HEK293 (cell line): Measurements from ENCODE around the gene TUBB4A.

ENCODE experiments used
- CTCF ChIA-PET: fragments of 350-600 bp; formaldehyde crosslinking; extraction: SDS; loops from one replicate; lab custom pipeline; 2021; ENCODE audit warnings: antibody characterized with exemption; lab: Yijun Ruan, JAX
- POLR2A ChIA-PET: fragments of 300-600 bp; formaldehyde crosslinking; extraction: SDS; loops from one replicate; lab custom pipeline; 2020; ENCODE audit warnings: antibody characterized with exemption, inconsistent platforms; lab: Yijun Ruan, JAX
- H3K27ac ChIP-seq: fragments of 200-500 bp; sonication (Bioruptor generic); 2 replicates; pipeline ENCODE4 v1.5.1; 2014; ENCODE audit warnings: low read depth, low read length, control low read depth, inconsistent platforms; ENCODE audit errors: extremely low read depth
- H3K36me3 ChIP-seq, 2 experiments: fragments of 200-500 bp in 1 of 2; sonication (Bioruptor generic) in 1 of 2; 1 replicate in 1 of 2; 2 replicates in 1 of 2; pipeline ENCODE4 v1.5.1; 2014 to 2017; ENCODE audit warnings: inconsistent platforms in 2 of 2, low read length in 2 of 2; ENCODE audit not compliant: control insufficient read depth in 2 of 2, insufficient read depth in 1 of 2
- H3K4me1 ChIP-seq: fragments of 200-500 bp; sonication (Bioruptor generic); 2 replicates; pipeline ENCODE4 v1.5.1; 2014; ENCODE audit warnings: mild to moderate bottlenecking, low read length, inconsistent platforms; ENCODE audit not compliant: control insufficient read depth, insufficient read depth
- H3K4me3 ChIP-seq: 2 replicates; pipeline ENCODE4 v1.5.1; 2011; ENCODE audit warnings: low read depth, mild to moderate bottlenecking, control low read depth, low read length, moderate library complexity
- H3K9me3 ChIP-seq: fragments of 200-500 bp; sonication (Bioruptor generic); 2 replicates; pipeline ENCODE4 v1.5.1; 2014; ENCODE audit warnings: low read depth, low read length, inconsistent platforms; ENCODE audit not compliant: control insufficient read depth, insufficient read depth
- HOXA7 ChIP-seq: sonication (generic); formaldehyde crosslinking; IDR thresholded peaks from 2 replicates; pipeline ENCODE4 v1.8.1; 2022; ENCODE audit warnings: missing genetic modification reagents, borderline replicate concordance
- KLF1 ChIP-seq: fragments of 450-650 bp; formaldehyde crosslinking; IDR thresholded peaks from 2 replicates; pipeline ENCODE4 v1.5.1; 2016; ENCODE audit warnings: missing biosample characterization, missing genetic modification characterization
- KLF16 ChIP-seq: fragments of 450-650 bp; formaldehyde crosslinking; IDR thresholded peaks from 2 replicates; pipeline ENCODE4 v1.5.1; 2017; ENCODE audit warnings: missing biosample characterization, missing genetic modification characterization
- KLF9 ChIP-seq: fragments of 450-650 bp; formaldehyde crosslinking; IDR thresholded peaks from 2 replicates; pipeline ENCODE4 v1.5.1; 2016; ENCODE audit warnings: missing biosample characterization, missing genetic modification characterization, low read depth
- SALL2 ChIP-seq: fragments of 450-650 bp; formaldehyde crosslinking; IDR thresholded peaks from 2 replicates; pipeline ENCODE4 v1.5.0; 2017; ENCODE audit warnings: missing biosample characterization, mild to moderate bottlenecking, missing genetic modification characterization, borderline replicate concordance
- WT1 ChIP-seq: fragments of 450-650 bp; formaldehyde crosslinking; IDR thresholded peaks from 2 replicates; pipeline ENCODE4 v1.5.1; 2016; ENCODE audit warnings: missing biosample characterization, missing genetic modification characterization
- ZFHX2 ChIP-seq: fragments of 450-650 bp; formaldehyde crosslinking; conservative IDR thresholded peaks from 2 replicates; pipeline ENCODE4 v1.5.1; 2016; ENCODE audit warnings: missing biosample characterization, missing genetic modification characterization
- ZNF214 ChIP-seq: fragments of 450-650 bp; formaldehyde crosslinking; IDR thresholded peaks from 2 replicates; pipeline ENCODE4 v1.5.1; 2017; ENCODE audit warnings: missing biosample characterization, mild to moderate bottlenecking, missing genetic modification characterization, borderline replicate concordance
- ZNF239 ChIP-seq: fragments of 450-650 bp; formaldehyde crosslinking; IDR thresholded peaks from 2 replicates; pipeline ENCODE4 v1.5.1; 2016; ENCODE audit warnings: missing biosample characterization, missing genetic modification characterization
- ZNF266 ChIP-seq: fragments of 450-650 bp; formaldehyde crosslinking; IDR thresholded peaks from 2 replicates; pipeline ENCODE4 v1.5.1; 2016; ENCODE audit warnings: missing biosample characterization, missing genetic modification characterization, low read depth
- ZNF558 ChIP-seq: fragments of 450-650 bp; formaldehyde crosslinking; IDR thresholded peaks from 2 replicates; pipeline ENCODE4 v1.5.1; 2016; ENCODE audit warnings: missing biosample characterization, missing genetic modification characterization
- ZNF571 ChIP-seq: fragments of 450-650 bp; formaldehyde crosslinking; IDR thresholded peaks from 2 replicates; pipeline ENCODE4 v1.5.0; 2017; ENCODE audit warnings: missing biosample characterization, missing genetic modification characterization
- ZNF623 ChIP-seq: fragments of 450-650 bp; formaldehyde crosslinking; IDR thresholded peaks from 2 replicates; pipeline ENCODE4 v1.5.1; 2016; ENCODE audit warnings: missing biosample characterization, missing genetic modification characterization
- ZNF843 ChIP-seq: fragments of 450-650 bp; formaldehyde crosslinking; IDR thresholded peaks from 2 replicates; pipeline ENCODE4 v1.5.1; 2016; ENCODE audit warnings: missing biosample characterization, missing genetic modification characterization
- TF ChIP-seq, protein P1 (sequence below): fragments of 450-650 bp; formaldehyde crosslinking; IDR thresholded peaks from 2 replicates; pipeline ENCODE4 v1.5.1; 2016; ENCODE audit warnings: missing biosample characterization, missing genetic modification characterization
- TF ChIP-seq, protein P2 (sequence below): fragments of 450-650 bp; formaldehyde crosslinking; IDR thresholded peaks from 2 replicates; pipeline ENCODE4 v1.5.1; 2016; ENCODE audit warnings: missing biosample characterization, missing genetic modification characterization
- TF ChIP-seq, protein P3 (sequence below): fragments of 450-650 bp; formaldehyde crosslinking; IDR thresholded peaks from 2 replicates; pipeline ENCODE4 v1.5.1; 2016; ENCODE audit warnings: missing biosample characterization, missing genetic modification characterization
- TF ChIP-seq, protein P4 (sequence below): fragments of 450-650 bp; formaldehyde crosslinking; IDR thresholded peaks from 2 replicates; pipeline ENCODE4 v1.5.1; 2016; ENCODE audit warnings: missing biosample characterization, missing genetic modification characterization, borderline replicate concordance
- TF ChIP-seq, protein P5 (sequence below): fragments of 450-650 bp; IDR thresholded peaks from 2 replicates; pipeline ENCODE4 v1.5.1; 2018; ENCODE audit warnings: missing biosample characterization, mild to moderate bottlenecking, missing genetic modification characterization
- TF ChIP-seq, protein P6 (sequence below): fragments of 450-650 bp; formaldehyde crosslinking; IDR thresholded peaks from 2 replicates; pipeline ENCODE4 v1.5.1; 2016; ENCODE audit warnings: missing biosample characterization, missing genetic modification characterization, low read depth

Gene TUBB4A

DNA sequence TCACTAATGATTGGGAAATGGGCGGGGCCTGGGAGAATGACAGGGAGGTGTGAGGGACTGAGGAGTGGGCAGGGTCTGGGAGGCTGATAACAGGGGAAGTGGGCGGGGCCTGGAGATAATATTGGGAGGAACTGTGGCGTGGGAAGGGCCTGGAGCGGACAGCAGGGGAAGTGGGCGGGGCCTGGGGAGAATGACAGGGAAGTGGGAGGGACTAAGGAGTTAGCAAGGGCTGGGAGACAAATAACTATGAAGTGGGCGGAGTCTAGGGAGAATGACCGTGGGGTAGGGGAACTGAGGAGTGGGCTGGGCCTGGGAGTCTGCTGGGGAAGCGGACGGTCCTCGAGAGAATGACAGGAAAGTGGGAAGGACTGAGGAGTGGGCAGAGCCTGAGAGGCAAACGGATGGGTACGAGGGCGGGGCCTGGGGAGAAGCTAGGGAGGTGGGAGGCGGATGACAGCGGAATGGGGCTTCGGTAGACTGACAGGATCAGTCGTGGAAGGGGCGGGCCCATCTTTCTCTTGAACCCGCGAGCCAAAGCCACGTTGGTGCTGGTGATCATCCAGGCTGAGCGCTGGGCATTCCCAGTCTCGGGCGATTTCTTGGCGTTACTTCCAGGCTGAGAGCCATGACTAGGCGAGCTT is 14.0 kb upstream of the TUBB4A start (continued):
- TF ChIP-seq, protein P1, sequence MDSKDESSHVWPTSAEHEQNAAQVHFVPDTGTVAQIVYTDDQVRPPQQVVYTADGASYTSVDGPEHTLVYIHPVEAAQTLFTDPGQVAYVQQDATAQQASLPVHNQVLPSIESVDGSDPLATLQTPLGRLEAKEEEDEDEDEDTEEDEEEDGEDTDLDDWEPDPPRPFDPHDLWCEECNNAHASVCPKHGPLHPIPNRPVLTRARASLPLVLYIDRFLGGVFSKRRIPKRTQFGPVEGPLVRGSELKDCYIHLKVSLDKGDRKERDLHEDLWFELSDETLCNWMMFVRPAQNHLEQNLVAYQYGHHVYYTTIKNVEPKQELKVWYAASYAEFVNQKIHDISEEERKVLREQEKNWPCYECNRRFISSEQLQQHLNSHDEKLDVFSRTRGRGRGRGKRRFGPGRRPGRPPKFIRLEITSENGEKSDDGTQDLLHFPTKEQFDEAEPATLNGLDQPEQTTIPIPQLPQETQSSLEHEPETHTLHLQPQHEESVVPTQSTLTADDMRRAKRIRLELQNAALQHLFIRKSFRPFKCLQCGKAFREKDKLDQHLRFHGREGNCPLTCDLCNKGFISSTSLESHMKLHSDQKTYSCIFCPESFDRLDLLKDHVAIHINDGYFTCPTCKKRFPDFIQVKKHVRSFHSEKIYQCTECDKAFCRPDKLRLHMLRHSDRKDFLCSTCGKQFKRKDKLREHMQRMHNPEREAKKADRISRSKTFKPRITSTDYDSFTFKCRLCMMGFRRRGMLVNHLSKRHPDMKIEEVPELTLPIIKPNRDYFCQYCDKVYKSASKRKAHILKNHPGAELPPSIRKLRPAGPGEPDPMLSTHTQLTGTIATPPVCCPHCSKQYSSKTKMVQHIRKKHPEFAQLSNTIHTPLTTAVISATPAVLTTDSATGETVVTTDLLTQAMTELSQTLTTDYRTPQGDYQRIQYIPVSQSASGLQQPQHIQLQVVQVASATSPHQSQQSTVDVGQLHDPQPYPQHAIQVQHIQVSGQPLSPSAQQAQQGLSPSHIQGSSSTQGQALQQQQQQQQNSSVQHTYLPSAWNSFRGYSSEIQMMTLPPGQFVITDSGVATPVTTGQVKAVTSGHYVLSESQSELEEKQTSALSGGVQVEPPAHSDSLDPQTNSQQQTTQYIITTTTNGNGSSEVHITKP (tag by site-specific recombination): peak; percentile 68
- TF ChIP-seq, protein P2, sequence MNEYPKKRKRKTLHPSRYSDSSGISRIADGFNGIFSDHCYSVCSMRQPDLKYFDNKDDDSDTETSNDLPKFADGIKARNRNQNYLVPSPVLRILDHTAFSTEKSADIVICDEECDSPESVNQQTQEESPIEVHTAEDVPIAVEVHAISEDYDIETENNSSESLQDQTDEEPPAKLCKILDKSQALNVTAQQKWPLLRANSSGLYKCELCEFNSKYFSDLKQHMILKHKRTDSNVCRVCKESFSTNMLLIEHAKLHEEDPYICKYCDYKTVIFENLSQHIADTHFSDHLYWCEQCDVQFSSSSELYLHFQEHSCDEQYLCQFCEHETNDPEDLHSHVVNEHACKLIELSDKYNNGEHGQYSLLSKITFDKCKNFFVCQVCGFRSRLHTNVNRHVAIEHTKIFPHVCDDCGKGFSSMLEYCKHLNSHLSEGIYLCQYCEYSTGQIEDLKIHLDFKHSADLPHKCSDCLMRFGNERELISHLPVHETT: no peak
- no peak for TF ChIP-seq ZNF558
- TF ChIP-seq ZFHX2 (tag by site-specific recombination): peak; percentile 96
- no peak for TF ChIP-seq ZNF266 (tag by site-specific recombination)
- no peak for TF ChIP-seq WT1 (tag by site-specific recombination)
- peak; percentile 92 for TF ChIP-seq KLF9 (tag by site-specific recombination)
- TF ChIP-seq ZNF843: no peak
- TF ChIP-seq, protein P3, sequence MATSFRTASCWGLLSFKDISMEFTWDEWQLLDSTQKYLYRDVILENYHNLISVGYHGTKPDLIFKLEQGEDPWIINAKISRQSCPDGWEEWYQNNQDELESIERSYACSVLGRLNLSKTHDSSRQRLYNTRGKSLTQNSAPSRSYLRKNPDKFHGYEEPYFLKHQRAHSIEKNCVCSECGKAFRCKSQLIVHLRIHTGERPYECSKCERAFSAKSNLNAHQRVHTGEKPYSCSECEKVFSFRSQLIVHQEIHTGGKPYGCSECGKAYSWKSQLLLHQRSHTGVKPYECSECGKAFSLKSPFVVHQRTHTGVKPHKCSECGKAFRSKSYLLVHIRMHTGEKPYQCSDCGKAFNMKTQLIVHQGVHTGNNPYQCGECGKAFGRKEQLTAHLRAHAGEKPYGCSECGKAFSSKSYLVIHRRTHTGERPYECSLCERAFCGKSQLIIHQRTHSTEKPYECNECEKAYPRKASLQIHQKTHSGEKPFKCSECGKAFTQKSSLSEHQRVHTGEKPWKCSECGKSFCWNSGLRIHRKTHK (tag by site-specific recombination): no peak
- TF ChIP-seq ZNF239 (tag by site-specific recombination): 0 out of 2 replicates have a peak, but pooled peaks have one; percentile 5
- TF ChIP-seq HOXA7: no peak
- TF ChIP-seq, all 188 proteins: peak for 17

DNA sequence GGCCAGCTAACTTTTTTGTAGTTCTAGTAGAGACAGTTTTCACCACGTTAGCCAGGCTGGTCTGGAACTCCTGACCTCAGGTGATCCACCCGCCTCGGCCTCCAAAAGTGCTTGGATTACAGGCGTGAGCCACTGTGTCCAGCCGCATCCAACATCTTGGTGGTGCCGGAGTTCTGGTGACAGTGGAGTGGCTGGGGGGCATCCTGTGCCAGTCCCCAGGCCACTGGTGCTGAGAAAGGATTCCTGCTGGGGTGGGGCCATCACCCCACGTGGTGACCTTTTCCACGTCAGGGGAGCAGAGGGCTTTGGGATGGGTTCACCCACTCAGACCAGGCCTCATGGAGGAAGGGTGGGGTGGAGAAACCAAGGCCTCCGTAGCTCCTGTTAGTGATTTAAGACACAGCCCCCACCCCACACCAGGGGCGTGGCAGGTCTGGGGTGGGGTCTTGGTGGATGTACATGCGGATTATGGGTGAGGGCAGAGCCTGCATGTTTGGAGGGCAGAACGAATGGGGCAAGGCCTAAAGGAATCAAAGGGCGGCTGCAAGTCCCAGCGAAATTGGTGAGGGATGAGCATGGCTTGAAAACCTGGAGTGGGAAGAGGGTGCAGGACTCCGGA is 12.9 kb upstream of the TUBB4A start:
- peak; percentile 73 for TF ChIP-seq KLF1 (tag by site-specific recombination)
- TF ChIP-seq, protein P4, sequence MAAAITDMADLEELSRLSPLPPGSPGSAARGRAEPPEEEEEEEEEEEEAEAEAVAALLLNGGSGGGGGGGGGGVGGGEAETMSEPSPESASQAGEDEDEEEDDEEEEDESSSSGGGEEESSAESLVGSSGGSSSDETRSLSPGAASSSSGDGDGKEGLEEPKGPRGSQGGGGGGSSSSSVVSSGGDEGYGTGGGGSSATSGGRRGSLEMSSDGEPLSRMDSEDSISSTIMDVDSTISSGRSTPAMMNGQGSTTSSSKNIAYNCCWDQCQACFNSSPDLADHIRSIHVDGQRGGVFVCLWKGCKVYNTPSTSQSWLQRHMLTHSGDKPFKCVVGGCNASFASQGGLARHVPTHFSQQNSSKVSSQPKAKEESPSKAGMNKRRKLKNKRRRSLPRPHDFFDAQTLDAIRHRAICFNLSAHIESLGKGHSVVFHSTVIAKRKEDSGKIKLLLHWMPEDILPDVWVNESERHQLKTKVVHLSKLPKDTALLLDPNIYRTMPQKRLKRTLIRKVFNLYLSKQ (tag by site-specific recombination): no peak

DNA sequence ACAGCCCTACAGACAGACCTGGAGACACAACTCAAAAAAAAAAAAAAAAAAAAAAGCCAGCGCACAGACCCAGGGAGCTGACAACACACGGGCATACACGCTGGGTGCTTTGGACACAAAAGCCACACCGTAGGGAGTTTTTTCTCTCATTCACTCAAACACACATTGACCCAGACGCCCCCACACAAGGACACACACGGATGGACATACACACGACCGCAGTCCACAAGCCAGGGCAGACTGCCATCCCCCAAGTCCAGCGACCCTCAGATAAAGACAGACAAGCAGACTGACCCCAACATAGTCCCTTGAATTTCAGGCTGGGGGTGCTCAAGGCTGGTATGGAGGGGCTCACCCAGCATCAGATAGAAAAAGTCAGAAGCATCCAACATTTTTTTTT is 12.0 kb upstream of the TUBB4A start:
- Histone ChIP-seq H3K4me3 (no peak overlapping the region), H3K4me1 (no peaks in the 10 kb centered on the region), H3K9me3 (no peaks in the 10 kb centered on the region), H3K36me3 (no peaks in the 10 kb centered on the region), H3K27ac (no peak overlapping the region)
- CTCF ChIA-PET: no interaction called here
- POLR2A ChIA-PET: no interaction called here
- TF ChIP-seq, protein P5, sequence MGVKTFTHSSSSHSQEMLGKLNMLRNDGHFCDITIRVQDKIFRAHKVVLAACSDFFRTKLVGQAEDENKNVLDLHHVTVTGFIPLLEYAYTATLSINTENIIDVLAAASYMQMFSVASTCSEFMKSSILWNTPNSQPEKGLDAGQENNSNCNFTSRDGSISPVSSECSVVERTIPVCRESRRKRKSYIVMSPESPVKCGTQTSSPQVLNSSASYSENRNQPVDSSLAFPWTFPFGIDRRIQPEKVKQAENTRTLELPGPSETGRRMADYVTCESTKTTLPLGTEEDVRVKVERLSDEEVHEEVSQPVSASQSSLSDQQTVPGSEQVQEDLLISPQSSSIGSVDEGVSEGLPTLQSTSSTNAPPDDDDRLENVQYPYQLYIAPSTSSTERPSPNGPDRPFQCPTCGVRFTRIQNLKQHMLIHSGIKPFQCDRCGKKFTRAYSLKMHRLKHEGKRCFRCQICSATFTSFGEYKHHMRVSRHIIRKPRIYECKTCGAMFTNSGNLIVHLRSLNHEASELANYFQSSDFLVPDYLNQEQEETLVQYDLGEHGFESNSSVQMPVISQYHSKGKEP: no peak
- TF ChIP-seq SALL2 (tag by site-specific recombination) (no peak), ZNF571 (tag by site-specific recombination) (no peak), KLF16 (no peak), ZNF214 (tag by site-specific recombination) (no peak), ZNF623 (tag by site-specific recombination) (no peak)
- TF ChIP-seq, protein P6, sequence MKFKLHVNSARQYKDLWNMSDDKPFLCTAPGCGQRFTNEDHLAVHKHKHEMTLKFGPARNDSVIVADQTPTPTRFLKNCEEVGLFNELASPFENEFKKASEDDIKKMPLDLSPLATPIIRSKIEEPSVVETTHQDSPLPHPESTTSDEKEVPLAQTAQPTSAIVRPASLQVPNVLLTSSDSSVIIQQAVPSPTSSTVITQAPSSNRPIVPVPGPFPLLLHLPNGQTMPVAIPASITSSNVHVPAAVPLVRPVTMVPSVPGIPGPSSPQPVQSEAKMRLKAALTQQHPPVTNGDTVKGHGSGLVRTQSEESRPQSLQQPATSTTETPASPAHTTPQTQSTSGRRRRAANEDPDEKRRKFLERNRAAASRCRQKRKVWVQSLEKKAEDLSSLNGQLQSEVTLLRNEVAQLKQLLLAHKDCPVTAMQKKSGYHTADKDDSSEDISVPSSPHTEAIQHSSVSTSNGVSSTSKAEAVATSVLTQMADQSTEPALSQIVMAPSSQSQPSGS (tag by site-specific recombination): no peak

More for the DNA sequence above, 12.9 kb upstream of the TUBB4A start:
- ChIA-PET POLR2A (no interaction called here), CTCF (no interaction called here)
- H3K36me3 ChIP-seq: no peaks in the 10 kb centered on the region
- no peak overlapping the region for H3K4me3 ChIP-seq
- no peaks in the 10 kb centered on the region for H3K4me1 ChIP-seq
- no peaks in the 10 kb centered on the region for H3K9me3 ChIP-seq
- no peak overlapping the region for H3K27ac ChIP-seq
